H9 (cell line): ENCODE data around the gene NFATC2IP. TPM values are rescaled to one million over a fixed set of nuclear protein-coding genes. Genes with fewer than 3 reads are reported as not detected.

Experiments used
- DNase-seq: peaks from one replicate; pipeline ENCODE4 v3.0.0-alpha.2; 2017
- H2AFZ ChIP-seq: one replicate; pipeline ENCODE4 v1.6.1; 2013; ENCODE audit warnings: mild to moderate bottlenecking, low read length, control low read depth, moderate library complexity
- H2AK5ac ChIP-seq: 2 replicates; pipeline ENCODE4 v1.6.1; 2013; ENCODE audit warnings: low read length, control low read depth, mixed read lengths; ENCODE audit not compliant: insufficient read length
- H2BK120ac ChIP-seq: one replicate; pipeline ENCODE4 v1.6.1; 2013; ENCODE audit warnings: low read depth, mild to moderate bottlenecking, low read length, control low read depth, inconsistent platforms; ENCODE audit not compliant: poor library complexity, severe bottlenecking
- H2BK12ac ChIP-seq: 2 replicates; pipeline ENCODE4 v1.6.1; 2013; ENCODE audit warnings: low read length, control low read depth, mixed read lengths, low read depth; ENCODE audit not compliant: insufficient read length
- H2BK15ac ChIP-seq: 2 replicates; pipeline ENCODE4 v1.6.1; 2013; ENCODE audit warnings: low read depth, low read length, control low read depth
- H2BK20ac ChIP-seq: one replicate; pipeline ENCODE4 v1.6.1; 2013; ENCODE audit warnings: low read depth, mild to moderate bottlenecking, low read length, control low read depth, inconsistent platforms; ENCODE audit not compliant: poor library complexity, severe bottlenecking
- H2BK5ac ChIP-seq: 2 replicates; pipeline ENCODE4 v1.6.1; 2013; ENCODE audit warnings: low read length, control low read depth, mixed read lengths; ENCODE audit not compliant: insufficient read length
- H3K14ac ChIP-seq: 2 replicates; pipeline ENCODE4 v1.6.1; 2013; ENCODE audit warnings: low read length, control low read depth; ENCODE audit not compliant: insufficient read depth
- H3K18ac ChIP-seq: 2 replicates; pipeline ENCODE4 v1.6.1; 2013; ENCODE audit warnings: low read depth, mild to moderate bottlenecking, mixed read lengths, low read length, control low read depth; ENCODE audit not compliant: insufficient read length
- H3K23ac ChIP-seq: 2 replicates; pipeline ENCODE4 v1.6.1; 2013; ENCODE audit warnings: low read length, control low read depth, mixed read lengths, low read depth; ENCODE audit not compliant: insufficient read length
- H3K23me2 ChIP-seq: 2 replicates; pipeline ENCODE4 v1.6.1; 2013; ENCODE audit warnings: low read depth, mild to moderate bottlenecking, mixed read lengths, low read length, control low read depth; ENCODE audit not compliant: insufficient read length, poor library complexity, severe bottlenecking
- H3K27ac ChIP-seq: 2 replicates; pipeline ENCODE4 v1.5.1; 2013; ENCODE audit warnings: low read length, control low read depth, mixed read lengths, low read depth; ENCODE audit not compliant: insufficient read length
- H3K27me3 ChIP-seq: 2 replicates; pipeline ENCODE4 v1.6.1; 2013; ENCODE audit warnings: low read length, control low read depth, inconsistent platforms; ENCODE audit not compliant: insufficient read depth
- H3K4ac ChIP-seq: 2 replicates; pipeline ENCODE4 v1.6.1; 2013; ENCODE audit warnings: low read depth, mild to moderate bottlenecking, control low read depth, inconsistent platforms, low read length, moderate library complexity
- H3K4me1 ChIP-seq: 2 replicates; pipeline ENCODE4 v1.6.1; 2013; ENCODE audit warnings: low read length, control low read depth, inconsistent platforms; ENCODE audit not compliant: insufficient read depth
- H3K4me2 ChIP-seq: 2 replicates; pipeline ENCODE4 v1.6.1; 2013; ENCODE audit warnings: low read length, control low read depth, mixed read lengths; ENCODE audit not compliant: insufficient read length, insufficient read depth
- H3K56ac ChIP-seq: 2 replicates; pipeline ENCODE4 v1.6.1; 2013; ENCODE audit warnings: low read depth, mild to moderate bottlenecking, mixed read lengths, low read length, control low read depth; ENCODE audit not compliant: insufficient read length
- H3K79me1 ChIP-seq: 2 replicates; pipeline ENCODE4 v1.6.1; 2013; ENCODE audit warnings: low read depth, mild to moderate bottlenecking, moderate library complexity, low read length, control low read depth, inconsistent platforms; ENCODE audit not compliant: insufficient read depth, poor library complexity, severe bottlenecking
- H3K79me2 ChIP-seq: 2 replicates; pipeline ENCODE4 v1.6.1; 2013; ENCODE audit warnings: low read length, control low read depth, inconsistent platforms; ENCODE audit not compliant: insufficient read depth
- H3K9ac ChIP-seq: 2 replicates; pipeline ENCODE4 v1.6.1; 2013; ENCODE audit warnings: low read length, control low read depth, mixed read lengths; ENCODE audit not compliant: insufficient read length; ENCODE audit errors: extremely low read depth
- H3K9me3 ChIP-seq: one replicate; pipeline ENCODE4 v1.6.1; 2013; ENCODE audit warnings: low read depth, low read length, inconsistent platforms; ENCODE audit not compliant: control insufficient read depth
- H3T11ph ChIP-seq: one replicate; pipeline ENCODE4 v1.6.1; 2013; ENCODE audit warnings: mild to moderate bottlenecking, low read length, control low read depth, inconsistent platforms
- H4K20me1 ChIP-seq: one replicate; pipeline ENCODE4 v1.6.1; 2013; ENCODE audit not compliant: control insufficient read depth, insufficient read length, insufficient read depth
- H4K5ac ChIP-seq: 2 replicates; pipeline ENCODE4 v1.6.1; 2013; ENCODE audit warnings: low read depth, mild to moderate bottlenecking, mixed read lengths, low read length, control low read depth; ENCODE audit not compliant: insufficient read length
- H4K8ac ChIP-seq: replicated peaks from 2 replicates; pipeline ENCODE4 v1.6.1; 2013; ENCODE audit warnings: low read length, control low read depth, mixed read lengths, low read depth; ENCODE audit not compliant: insufficient read length
- H4K91ac ChIP-seq: 2 replicates; pipeline ENCODE4 v1.6.1; 2013; ENCODE audit warnings: low read depth, mild to moderate bottlenecking, moderate library complexity, mixed read lengths, low read length, control low read depth; ENCODE audit not compliant: insufficient read length
- H3K27ac Mint-ChIP-seq, 3 experiments: 2 replicates in 2 of 3; 3 replicates in 1 of 3; pipeline ENCODE4 v1.8.0; 2020 to 2021; ENCODE audit warnings: mixed read lengths in 3 of 3, mild to moderate bottlenecking in 1 of 3, moderate library complexity in 1 of 3
- H3K27me3 Mint-ChIP-seq: 2 replicates; pipeline ENCODE4 v1.8.0; 2021; ENCODE audit warnings: low read depth, mild to moderate bottlenecking, moderate library complexity, mixed read lengths
- H3K36me3 Mint-ChIP-seq, 3 experiments: 2 replicates in 2 of 3; 3 replicates in 1 of 3; pipeline ENCODE4 v1.8.0; 2020 to 2021; ENCODE audit warnings: low read depth in 3 of 3, mixed read lengths in 3 of 3; ENCODE audit not compliant: insufficient read depth in 1 of 3
- H3K4me1 Mint-ChIP-seq, 2 experiments: 2 replicates each; pipeline ENCODE4 v1.8.0; 2020; ENCODE audit warnings: mixed read lengths in 2 of 2
- H3K4me3 Mint-ChIP-seq, 2 experiments: 2 replicates in 1 of 2; 3 replicates in 1 of 2; pipeline ENCODE4 v1.8.0; 2020 to 2021; ENCODE audit warnings: mild to moderate bottlenecking in 2 of 2, mixed read lengths in 2 of 2, moderate library complexity in 1 of 2
- H3K9me3 Mint-ChIP-seq, 2 experiments: 2 replicates in 1 of 2; 3 replicates in 1 of 2; pipeline ENCODE4 v1.8.0; 2020; ENCODE audit warnings: mild to moderate bottlenecking in 2 of 2, mixed read lengths in 2 of 2, moderate library complexity in 1 of 2
- CTCF ChIP-seq: fragments of 200-600 bp; sonication (generic); conservative IDR thresholded peaks from 3 replicates; pipeline ENCODE4 v1.8.0; 2021; ENCODE audit warnings: antibody characterized with exemption, mild to moderate bottlenecking
- WGBS: extraction: QIAGEN DNeasy Blood & Tissue Kit; methylation state at CpG from one replicate; pipeline ENCODE4 v1.1.7; 2013; ENCODE audit warnings: missing lambda C conversion rate, low lambda C conversion rate, mixed read lengths; ENCODE audit not compliant: insufficient read length; ENCODE audit errors: extremely low coverage; 5-methylcytosine and 5-hydroxymethylcytosine counted together
- total RNA-seq: library from RNA; stranded (reverse); gene quantifications from 2 replicates; pipeline ENCODE4 v1.2.1, GENCODE V29; 2021

Gene NFATC2IP
- total RNA-seq, 1 experiment from 2014 or later: 73.8 TPM

GRCh38 chr16:28958216-28958615 is 7.5 kb downstream of the NFATC2IP start:
- H3K4me2 ChIP-seq: no peak overlapping the region
- Mint-ChIP-seq H3K36me3 (peaks cover 56 to 87% (median 85%) of the 10 kb centered on the region in 3 experiments; a peak in 6 of 7 replicates), H3K4me3 (no peak overlapping the region), H3K27ac (no peak overlapping the region), H3K27me3 (no peaks in the 10 kb centered on the region), H3K4me1 (no peaks in the 10 kb centered on the region), H3K9me3 (no peaks in the 10 kb centered on the region)
- H2BK5ac ChIP-seq: no peak overlapping the region
- no peaks in the 10 kb centered on the region for H3K79me2 ChIP-seq
- no peaks in the 10 kb centered on the region for H4K20me1 ChIP-seq
- no peaks in the 10 kb centered on the region for H3K27me3 ChIP-seq
- WGBS: no CpG with 5 or more reads among the region's 9 CpGs
- no peak for DNase-seq
- H3K4ac ChIP-seq: no peak overlapping the region
- no peak overlapping the region for H3T11ph ChIP-seq
- H4K5ac ChIP-seq: no peak overlapping the region
- no peak overlapping the region for H4K8ac ChIP-seq
- TF ChIP-seq CTCF: no peak
- no peak overlapping the region for H2BK12ac ChIP-seq
- no peak overlapping the region for H2BK20ac ChIP-seq
- no peak overlapping the region for H2BK15ac ChIP-seq
- no peak overlapping the region for H3K56ac ChIP-seq
- no peak overlapping the region for H3K14ac ChIP-seq
- no peak overlapping the region for H2AK5ac ChIP-seq
- H3K9me3 ChIP-seq: no peaks in the 10 kb centered on the region
- no peaks in the 10 kb centered on the region for H3K4me1 ChIP-seq
- H3K23ac ChIP-seq: no peak overlapping the region
- no peak overlapping the region for H3K27ac ChIP-seq
- H4K91ac ChIP-seq: no peak overlapping the region
- H3K9ac ChIP-seq: no peak overlapping the region
- no peak overlapping the region for H2BK120ac ChIP-seq
- H3K18ac ChIP-seq: no peak overlapping the region
- H3K79me1 ChIP-seq: no peaks in the 10 kb centered on the region
- H3K23me2 ChIP-seq: no peaks in the 10 kb centered on the region
- no peak overlapping the region for H2AFZ ChIP-seq
